ENCODE data around the gene RASSF3. TPM values are rescaled to one million over a fixed set of nuclear protein-coding genes. Genes with fewer than 3 reads are reported as not detected.
A peak's percentile ranks its signal among the peaks of the same experiment; 100 is the strongest.
"Not testable (repeated sequence)": the region's sequence is repeated elsewhere in the genome, so short reads cannot be mapped to it uniquely, and the experiment has no call there.

The RASSF3 gene
- total RNA-seq, 2 experiments from 2014 or later = 118 to 127 TPM

- H3K4me3 Mint-ChIP-seq = peak overlapping the region; percentile 98
- H3K9me3 Mint-ChIP-seq = no peaks in the 10 kb centered on the region
- H3K36me3 Mint-ChIP-seq (ENCODE audit: low read depth) = peaks cover 69% of the 10 kb centered on the region
- H3K27me3 Mint-ChIP-seq = no peaks in the 10 kb centered on the region
- ChIA-PET POLR2A (interaction anchor here (0.6 to 5.7 kb wide), 24 partner anchors 10 to 558 kb away, joined by 3 to 137 read pairs (median 4); partner anchors contain the start of genes KICS2 and LEMD3), CTCF (interaction anchor here (0.9 to 6.2 kb wide), 7 partner anchors 8 to 85 kb away, joined by 3 to 50 read pairs (median 3); no protein-coding TSS in a partner anchor)
- ATAC-seq (ENCODE audit: poor library complexity) = peak; percentile 25
- TF ChIP-seq CTCF (IDR thresholded peaks at IDR 0.05) = no peak
- no peaks in the 10 kb centered on the region for H3K27me3 ChIP-seq (ENCODE audit: control insufficient read depth in 1 of 2, insufficient read depth in 2 of 2, low read length in 2 of 2)
- peak in 10 of 14 experiments; percentile 5 to 69 (median 26) for DNase-seq
- H3K36me3 ChIP-seq (ENCODE audit: insufficient read depth, low read length) = peaks cover 31% of the 10 kb centered on the region
- H3K4me1 Mint-ChIP-seq (ENCODE audit: low read depth) = peaks cover 50% of the 10 kb centered on the region
- no peaks in the 10 kb centered on the region for H3K9me3 ChIP-seq (ENCODE audit: control insufficient read depth in 1 of 2, insufficient read depth in 1 of 2, low read length in 2 of 2)
- peaks cover 43% of the 10 kb centered on the region for H3K4me1 ChIP-seq (ENCODE audit: insufficient read depth, low read length)
- peak overlapping the region; percentile 87 for H3K4me3 ChIP-seq (ENCODE audit: low read length)
- intact Hi-C loops (cut with DNase I, micrococcal nuclease) = loop anchor here in 1 of 2 experiments (2.0 to 5.0 kb wide), 2 partner anchors 41 to 83 kb away; no protein-coding TSS in a partner anchor
- peak overlapping the region; percentile 90 for H3K27ac Mint-ChIP-seq
- H3K27ac ChIP-seq (ENCODE audit: low read depth in 1 of 2, low read length in 2 of 2) = peak overlapping the region; percentile 50 to 86
Measured at GRCh38 chr12:64611341-64612284, 1.3 kb downstream of the RASSF3 start.

GRCh38 chr12:64612843-64613242 lies 2.5 kb downstream of the RASSF3 start:
- H3K9me3 ChIP-seq (ENCODE audit: control insufficient read depth in 1 of 2, insufficient read depth in 1 of 2, low read length in 2 of 2) = no peaks in the 10 kb centered on the region
- Mint-ChIP-seq H3K27ac (peak overlapping the region; percentile 90), H3K4me3 (peak overlapping the region; percentile 98), H3K9me3 (no peaks in the 10 kb centered on the region), H3K27me3 (no peaks in the 10 kb centered on the region), H3K4me1 (ENCODE audit: low read depth) (peaks cover 62% of the 10 kb centered on the region), H3K36me3 (ENCODE audit: low read depth) (peaks cover 81% of the 10 kb centered on the region)
- ATAC-seq (ENCODE audit: poor library complexity) (no peak), DNase-seq (no peak)
- peaks cover 35% of the 10 kb centered on the region for H3K36me3 ChIP-seq (ENCODE audit: insufficient read depth, low read length)
- peaks cover 40% of the 10 kb centered on the region for H3K4me1 ChIP-seq (ENCODE audit: insufficient read depth, low read length)
- peak overlapping the region in 1 of 2 donors; percentile 86 for H3K27ac ChIP-seq (ENCODE audit: low read depth in 1 of 2, low read length in 2 of 2)
- CTCF ChIA-PET = interaction anchor here (0.6 to 1.7 kb wide), 4 partner anchors 13 to 89 kb away, joined by 3 to 7 read pairs (median 4); no protein-coding TSS in a partner anchor
- intact Hi-C loops (cut with DNase I, micrococcal nuclease) = loop anchor here in 1 of 2 experiments (5.0 kb wide), 1 partner anchor 39 kb away; no protein-coding TSS in a partner anchor
- H3K27me3 ChIP-seq (ENCODE audit: control insufficient read depth in 1 of 2, insufficient read depth in 2 of 2, low read length in 2 of 2) = no peaks in the 10 kb centered on the region
- POLR2A ChIA-PET = interaction anchor here (0.9 to 5.7 kb wide), 11 partner anchors 10 to 91 kb away, joined by 3 to 137 read pairs (median 3); no protein-coding TSS in a partner anchor
- TF ChIP-seq CTCF (IDR thresholded peaks at IDR 0.05) = no peak
- peak overlapping the region; percentile 87 for H3K4me3 ChIP-seq (ENCODE audit: low read length)

GRCh38 chr12:64613775-64614398 lies 3.6 kb downstream of the RASSF3 start:
- H3K4me3 ChIP-seq (ENCODE audit: low read length) = peak overlapping the region; percentile 87
- H3K9me3 Mint-ChIP-seq; H3K9me3 ChIP-seq (ENCODE audit: control insufficient read depth in 1 of 2, insufficient read depth in 1 of 2, low read length in 2 of 2); H3K27me3 Mint-ChIP-seq; H3K27ac ChIP-seq (ENCODE audit: low read depth in 1 of 2, low read length in 2 of 2); H3K27me3 ChIP-seq (ENCODE audit: control insufficient read depth in 1 of 2, insufficient read depth in 2 of 2, low read length in 2 of 2); ATAC-seq (ENCODE audit: poor library complexity); DNase-seq: not testable (repeated sequence)
- Mint-ChIP-seq H3K4me1 (ENCODE audit: low read depth) (peaks cover 59% of the 10 kb centered on the region), H3K27ac (peak overlapping the region; percentile 90), H3K36me3 (ENCODE audit: low read depth) (peaks cover 81% of the 10 kb centered on the region), H3K4me3 (peak overlapping the region; percentile 68)
- POLR2A ChIA-PET = interaction anchor here (0.7 to 1.7 kb wide), 5 partner anchors 11 to 64 kb away, joined by 3 to 6 read pairs (median 4); no protein-coding TSS in a partner anchor
- intact Hi-C loops (cut with DNase I, micrococcal nuclease) = loop anchor here in 1 of 2 experiments (2.0 to 5.0 kb wide), 2 partner anchors 17 to 38 kb away; no protein-coding TSS in a partner anchor
- H3K4me1 ChIP-seq (ENCODE audit: insufficient read depth, low read length) = peaks cover 40% of the 10 kb centered on the region
- peaks cover 35% of the 10 kb centered on the region for H3K36me3 ChIP-seq (ENCODE audit: insufficient read depth, low read length)
- CTCF ChIA-PET = interaction anchor here (0.6 to 1.7 kb wide), 5 partner anchors 15 to 84 kb away, joined by 3 to 7 read pairs (median 3); no protein-coding TSS in a partner anchor
